NCI-H2196 (cell line): Measurements from ENCODE around the gene XCR1.
"Not testable (repeated sequence)": the region's sequence is repeated elsewhere in the genome, so short reads cannot be mapped to it uniquely, and the experiment has no call there.

Experiments
- DNase-seq: peaks from one replicate; lab custom pipeline; 2025; ENCODE audit not compliant: unreplicated experiment; lab: John Stamatoyannopoulos, UW

The XCR1 gene

DNA sequence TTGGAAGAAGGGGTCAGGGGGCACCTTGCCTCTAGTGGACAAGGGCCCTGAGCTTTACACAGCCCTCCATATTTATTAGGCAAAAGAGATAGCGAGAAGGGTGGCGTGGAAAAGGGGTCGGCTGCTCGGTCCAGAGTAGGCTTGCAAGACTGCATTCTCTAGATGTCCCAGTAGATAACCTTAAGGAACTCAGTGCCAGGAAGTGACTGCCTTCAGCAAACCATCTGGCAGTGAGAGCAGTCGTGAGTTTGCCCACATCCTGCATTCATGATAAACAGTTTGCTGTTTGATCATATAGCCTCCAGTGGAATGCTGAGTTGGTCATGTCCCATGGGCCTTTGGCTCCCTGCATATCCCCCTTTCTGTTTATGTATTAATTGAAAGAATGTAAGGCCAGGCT is 18.9 kb upstream of the XCR1 start:
- DNase-seq, result not testable (repeated sequence)

DNA sequence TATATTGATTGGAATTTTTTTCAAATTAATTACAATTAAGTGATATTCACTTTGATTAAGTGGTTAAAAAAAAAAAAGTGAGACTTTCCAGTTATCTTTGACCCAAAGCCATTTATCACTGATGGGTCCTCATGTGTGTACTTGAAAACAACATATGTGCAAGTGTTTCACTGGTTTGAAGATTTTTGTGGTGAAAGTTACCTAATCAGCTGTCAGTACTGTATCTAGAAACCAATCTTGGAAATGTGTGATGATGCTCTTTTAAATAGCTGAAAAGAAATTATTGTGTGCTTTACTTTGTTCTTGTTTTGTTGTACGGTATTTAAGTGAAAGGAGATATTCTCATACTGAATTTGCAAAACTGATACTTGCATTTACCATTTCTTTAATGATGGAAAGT is 11.6 kb upstream of the XCR1 start:
- DNase-seq, result no peak

- DNase-seq, result not testable (repeated sequence)
Observed at GRCh38 chr3:46038071-46038470, 10.8 kb upstream of the XCR1 start.

GRCh38 chr3:46036191-46036590 is 8.9 kb upstream of the XCR1 start:
- DNase-seq, result no peak

DNA sequence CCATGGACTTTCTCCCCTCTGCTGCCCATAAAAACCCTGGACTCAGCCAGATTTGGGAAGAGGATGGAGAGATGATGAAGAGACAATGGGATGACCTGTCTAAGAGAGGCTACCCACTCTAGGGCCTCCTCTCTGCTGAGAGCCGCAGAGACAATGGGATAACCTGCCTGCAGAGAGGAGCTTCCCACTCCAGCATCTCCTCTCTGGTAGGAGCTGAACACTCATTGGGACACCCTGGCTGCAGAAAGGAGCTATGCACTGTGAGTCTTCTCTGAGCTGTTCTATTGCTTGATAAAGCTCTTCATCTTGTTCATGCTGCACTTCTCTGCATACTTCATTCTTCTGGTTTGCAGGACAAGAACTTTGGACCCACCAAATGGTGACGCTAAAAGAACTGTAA is 4.5 kb upstream of the XCR1 start:
- DNase-seq, result no peak

- DNase-seq, result no peak
Observed at GRCh38 chr3:46031269-46031668, 4.0 kb upstream of the XCR1 start.

DNA sequence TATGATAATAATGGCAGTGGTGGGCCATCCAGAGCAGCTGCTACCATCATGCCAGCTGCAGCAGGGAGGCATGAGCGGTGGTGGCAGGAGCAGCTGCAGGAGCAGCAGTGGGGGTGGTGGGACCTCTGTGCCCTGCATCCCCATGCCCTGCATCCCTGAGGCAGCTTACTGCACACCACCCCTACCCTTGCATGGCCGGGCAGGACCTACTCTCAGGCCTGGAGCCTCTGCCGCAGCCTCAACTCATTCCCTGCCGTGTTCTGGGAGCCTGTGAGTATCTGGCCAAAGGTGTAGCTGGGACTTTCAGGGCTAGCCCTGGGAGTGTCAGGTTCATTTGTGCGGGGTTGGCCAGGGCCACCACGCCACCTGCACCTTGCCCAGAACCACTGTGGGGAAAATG is 3.3 kb upstream of the XCR1 start:
- DNase-seq, result no peak

DNA sequence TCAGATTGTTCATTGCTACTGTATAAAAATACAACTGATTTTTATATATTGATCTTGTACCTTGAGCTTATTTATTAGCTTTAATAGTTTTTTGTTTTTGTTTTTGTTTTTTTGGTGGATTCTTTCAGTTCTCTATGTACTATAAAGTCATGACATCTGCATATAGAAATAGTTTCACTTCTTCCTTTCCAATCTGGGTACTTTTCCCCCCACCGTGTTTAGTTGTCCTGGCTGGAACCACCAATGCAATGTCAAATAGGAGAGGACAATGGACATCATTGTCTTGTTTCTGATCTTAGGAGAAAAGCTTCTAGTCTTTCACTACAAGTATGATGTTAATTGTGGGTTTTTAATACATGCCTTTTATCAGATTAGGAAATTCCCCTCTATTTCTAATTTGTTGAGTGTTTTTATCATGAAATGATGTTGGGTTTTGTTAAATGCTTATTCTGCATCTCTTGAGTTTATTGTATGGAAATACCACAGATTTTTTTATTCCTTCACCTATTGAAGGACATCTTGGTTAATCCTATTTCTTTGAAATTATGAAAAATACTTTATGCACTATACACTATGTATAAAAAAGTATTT is 2.8 kb upstream of the XCR1 start:
- DNase-seq, result no peak

GRCh38 chr3:46027736-46028397 is 584 bp upstream of the XCR1 start:
- no peak for DNase-seq

DNA sequence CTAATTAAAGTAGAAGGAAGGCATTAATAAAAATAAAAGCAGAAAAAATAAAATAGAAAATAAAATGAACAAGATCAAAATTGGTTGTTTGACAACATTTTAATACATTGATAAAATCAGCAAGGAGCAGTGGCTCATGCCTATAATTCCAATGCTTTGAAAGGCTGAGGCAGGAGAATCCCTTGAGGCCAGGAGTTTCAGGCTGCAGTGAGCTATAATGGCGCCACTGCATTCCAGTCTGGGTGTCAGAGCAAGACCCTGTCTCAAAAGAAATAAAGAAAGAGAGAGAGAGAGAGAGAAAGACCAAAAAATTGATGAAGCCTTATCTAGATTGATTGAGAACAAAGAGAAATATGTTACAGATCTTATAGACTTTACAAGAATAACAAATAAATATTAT is 2.1 kb downstream of the XCR1 start:
- DNase-seq, result no peak

- no peak for DNase-seq
Observed at GRCh38 chr3:46024131-46024530, 3.2 kb downstream of the XCR1 start.

- no peak for DNase-seq
Observed at GRCh38 chr3:46022909-46023785, 4.1 kb downstream of the XCR1 start.

GRCh38 chr3:46021516-46021915 is 5.8 kb downstream of the XCR1 start:
- no peak for DNase-seq

DNA sequence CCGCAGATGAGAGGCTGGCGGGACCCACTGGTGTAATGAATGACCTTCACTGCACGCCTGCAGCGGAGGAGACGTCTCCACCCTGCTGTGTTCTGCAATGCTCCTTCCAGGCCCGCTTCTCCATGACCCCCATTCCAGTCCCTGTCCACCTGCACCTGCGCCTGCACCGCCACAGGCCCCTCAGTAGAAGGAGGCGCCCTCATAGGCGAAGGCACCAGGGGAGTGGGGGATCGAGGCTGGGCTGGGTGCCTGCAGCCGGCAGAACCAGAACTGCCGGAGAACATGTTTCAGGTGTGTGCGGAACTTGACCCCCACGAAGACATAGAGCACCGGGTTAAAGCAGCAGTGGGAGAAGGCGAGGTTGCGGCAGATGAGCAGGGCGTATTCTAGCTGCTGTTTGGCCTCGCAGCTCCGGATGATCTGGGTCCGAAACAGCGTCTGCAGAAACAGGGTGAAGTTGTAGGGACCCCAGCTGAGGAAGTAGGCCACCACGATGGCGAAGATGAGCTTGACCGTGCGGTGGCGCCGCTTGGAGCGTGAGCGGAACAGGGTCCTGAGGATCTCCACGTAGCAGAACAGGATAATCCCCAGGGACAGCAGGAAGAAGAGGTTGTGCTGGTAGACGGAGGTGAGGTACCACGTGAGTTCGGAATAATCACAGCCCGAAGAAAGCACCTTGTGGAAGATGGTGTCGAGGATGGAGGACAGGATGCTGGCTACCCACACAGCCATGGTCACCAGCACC is 6.3 kb downstream of the XCR1 start:
- DNase-seq, result no peak

DNA sequence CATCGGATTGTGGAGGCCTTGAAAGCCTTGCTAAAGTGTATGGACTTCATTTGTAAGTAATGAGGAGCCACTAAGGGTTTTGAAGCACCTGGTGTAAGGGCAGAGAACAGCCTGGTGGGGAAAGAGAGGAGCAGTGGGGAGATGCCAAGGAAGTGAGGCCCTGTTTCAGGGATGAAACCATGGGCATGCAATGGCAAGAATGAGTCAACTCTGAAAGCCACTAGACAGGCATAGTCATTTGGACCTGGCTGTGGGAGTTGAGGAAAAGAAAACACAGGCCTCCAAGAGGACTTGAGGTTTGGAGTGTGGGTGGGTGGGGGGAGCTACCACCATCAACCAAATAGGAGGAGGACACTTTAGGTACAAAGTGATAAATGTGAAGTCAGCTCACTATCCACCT is 7.6 kb downstream of the XCR1 start:
- no peak for DNase-seq

- DNase-seq, result no peak
Observed at GRCh38 chr3:46017720-46018119, 9.6 kb downstream of the XCR1 start.

DNA sequence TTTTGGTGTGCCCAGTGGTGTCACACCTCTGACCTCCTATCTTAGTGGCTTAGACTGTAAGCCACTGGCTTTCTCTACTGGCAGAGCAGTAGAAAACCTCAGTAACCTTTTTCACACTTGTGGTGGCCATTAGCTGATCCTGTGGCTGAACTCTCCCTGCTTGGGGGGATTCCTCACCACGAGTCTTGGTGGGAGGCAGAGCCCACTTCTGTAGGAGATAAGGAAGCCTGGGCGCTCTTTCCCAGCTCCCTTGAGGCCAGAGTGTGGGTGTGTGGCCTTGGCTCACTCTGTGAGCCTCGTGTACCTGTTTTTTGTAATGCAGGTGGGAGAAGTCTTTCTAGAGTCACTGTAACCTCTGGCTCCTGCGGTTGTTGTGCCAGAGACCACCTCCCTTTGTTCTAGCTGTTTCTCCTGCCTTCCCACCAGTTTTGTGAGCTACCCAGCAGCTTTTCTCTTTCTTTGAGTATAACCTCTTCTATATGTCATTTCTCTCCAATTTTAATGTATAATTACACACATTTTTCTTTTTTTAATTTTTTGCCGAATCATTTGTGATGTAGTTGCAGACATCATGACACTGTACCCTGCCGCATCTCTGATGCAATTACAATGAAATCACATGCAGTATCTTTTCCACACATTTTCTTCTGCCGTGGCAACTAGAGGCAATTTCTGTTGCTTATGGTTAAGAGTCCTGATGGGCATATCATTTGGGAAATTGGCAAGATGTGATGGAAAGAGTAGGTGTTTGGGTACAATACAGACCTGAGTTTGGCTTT is 13.8 kb downstream of the XCR1 start:
- DNase-seq, result no peak

DNA sequence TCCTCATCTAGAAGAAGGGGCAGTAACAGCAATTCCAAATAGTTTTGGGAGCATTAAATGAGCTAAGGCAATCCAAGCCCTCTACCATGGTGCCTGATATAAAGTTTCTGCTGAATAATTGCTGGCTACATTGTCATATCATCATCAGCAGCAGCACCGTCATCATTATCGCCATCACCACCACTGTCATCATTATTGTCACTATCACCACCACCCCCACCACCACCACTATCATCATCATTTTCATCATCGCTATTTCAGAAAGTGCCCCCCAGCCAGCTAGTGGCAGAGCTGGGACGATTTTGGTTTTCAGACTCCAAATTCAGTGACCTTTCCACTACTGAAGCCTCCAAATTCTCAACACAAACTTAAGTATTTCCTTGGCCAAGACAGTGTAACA is 15.0 kb downstream of the XCR1 start:
- no peak for DNase-seq

DNA sequence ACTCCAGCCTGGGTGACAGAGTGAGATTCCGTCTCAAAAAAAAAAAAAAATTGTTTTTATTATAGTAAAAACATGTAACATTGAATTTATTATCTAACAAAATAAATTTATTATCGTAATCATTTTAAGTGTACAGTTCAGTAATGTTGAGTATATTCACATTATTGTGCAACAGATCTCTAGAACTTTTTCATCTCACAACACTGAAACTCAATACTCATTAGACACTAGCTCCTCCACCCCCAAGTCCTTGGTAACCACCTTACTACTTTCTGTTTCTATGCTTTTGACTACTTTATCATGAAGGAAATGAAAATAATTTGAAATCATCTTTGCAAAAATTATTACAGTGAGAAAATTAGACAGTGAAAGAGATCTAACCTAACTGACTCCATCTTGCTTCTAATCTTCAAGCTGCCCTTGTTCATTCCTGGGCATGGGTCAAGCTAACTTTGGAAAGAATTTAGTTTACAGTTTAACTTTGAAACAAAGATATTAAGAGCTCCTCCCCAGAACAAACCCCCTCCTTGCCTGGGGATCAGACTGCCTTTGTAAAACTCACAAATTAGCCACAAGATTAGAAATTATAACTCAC is 16.7 kb downstream of the XCR1 start:
- DNase-seq, result no peak

GRCh38 chr3:46008058-46008457 is 19.2 kb downstream of the XCR1 start:
- DNase-seq, result no peak
